Panc1 (cell line): ENCODE results near the gene GMPPA.

Source experiments
- POLR2AphosphoS5 ChIP-seq: IDR thresholded peaks from 2 replicates; pipeline ENCODE4 v1.6.1; 2012; ENCODE audit warnings: mild to moderate bottlenecking, low read depth, low read length, moderate library complexity
- REST ChIP-seq, 2 experiments: IDR thresholded peaks; 2 replicates each; pipeline ENCODE4 v1.6.1; 2011 to 2012; ENCODE audit warnings: low read depth in 2 of 2, control low read depth in 1 of 2, low read length in 1 of 2, mild to moderate bottlenecking in 1 of 2, moderate library complexity in 1 of 2; ENCODE audit not compliant: insufficient read depth in 1 of 2
- TF ChIP-seq, protein P1 (sequence below): fragments of 450-650 bp; IDR thresholded peaks from 2 replicates; pipeline ENCODE4 v1.5.1; 2017; ENCODE audit warnings: mild to moderate bottlenecking

GRCh38 chr2:219476652-219477151 is 22.0 kb upstream of the GMPPA start:
- TF ChIP-seq REST (IDR thresholded peaks at IDR 0.05; ENCODE audit: insufficient read depth in 1 of 2, low read depth in 2 of 2, low read length in 1 of 2) (no peak), POLR2AphosphoS5 (no peak)
- TF ChIP-seq, protein P1, sequence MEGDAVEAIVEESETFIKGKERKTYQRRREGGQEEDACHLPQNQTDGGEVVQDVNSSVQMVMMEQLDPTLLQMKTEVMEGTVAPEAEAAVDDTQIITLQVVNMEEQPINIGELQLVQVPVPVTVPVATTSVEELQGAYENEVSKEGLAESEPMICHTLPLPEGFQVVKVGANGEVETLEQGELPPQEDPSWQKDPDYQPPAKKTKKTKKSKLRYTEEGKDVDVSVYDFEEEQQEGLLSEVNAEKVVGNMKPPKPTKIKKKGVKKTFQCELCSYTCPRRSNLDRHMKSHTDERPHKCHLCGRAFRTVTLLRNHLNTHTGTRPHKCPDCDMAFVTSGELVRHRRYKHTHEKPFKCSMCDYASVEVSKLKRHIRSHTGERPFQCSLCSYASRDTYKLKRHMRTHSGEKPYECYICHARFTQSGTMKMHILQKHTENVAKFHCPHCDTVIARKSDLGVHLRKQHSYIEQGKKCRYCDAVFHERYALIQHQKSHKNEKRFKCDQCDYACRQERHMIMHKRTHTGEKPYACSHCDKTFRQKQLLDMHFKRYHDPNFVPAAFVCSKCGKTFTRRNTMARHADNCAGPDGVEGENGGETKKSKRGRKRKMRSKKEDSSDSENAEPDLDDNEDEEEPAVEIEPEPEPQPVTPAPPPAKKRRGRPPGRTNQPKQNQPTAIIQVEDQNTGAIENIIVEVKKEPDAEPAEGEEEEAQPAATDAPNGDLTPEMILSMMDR, result no peak; the same call in 1 of the 2 replicates
